HCEC 1CT (cell line): ENCODE measurements around the gene TTYH3.

ENCODE experiments used
- DNase-seq: peaks from one replicate; pipeline ENCODE4 v3.0.0-alpha.2; 2017

TTYH3 gene

DNA sequence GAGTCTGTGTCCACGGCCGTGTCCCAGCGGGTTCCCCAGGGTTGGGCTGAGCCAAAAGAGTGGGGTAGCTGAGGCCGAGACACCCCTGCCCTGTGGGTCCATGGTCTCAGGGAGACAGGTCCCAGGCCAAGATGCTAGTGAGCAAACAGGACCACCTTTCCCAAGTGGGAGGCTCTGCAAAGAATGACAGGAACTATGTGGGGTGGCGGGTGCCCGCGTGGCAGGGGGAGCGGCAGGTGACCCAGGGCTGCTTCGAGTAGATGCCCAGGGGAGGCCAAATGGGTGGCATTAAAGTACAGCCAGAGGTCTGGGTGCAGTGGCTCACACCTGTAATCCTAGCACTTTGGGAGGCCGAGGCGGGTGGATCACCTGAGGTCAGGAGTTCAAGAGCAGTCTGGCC, 18.2 kb downstream of the TTYH3 start:
- DNase-seq = no peak

GRCh38 chr7:2650451-2650850, 18.7 kb downstream of the TTYH3 start:
- DNase-seq = no peak

GRCh38 chr7:2651336-2651735, 19.6 kb downstream of the TTYH3 start:
- DNase-seq = peak; percentile 38

- DNase-seq = no peak
Measured at GRCh38 chr7:2651847-2652735, 20.3 kb downstream of the TTYH3 start.

- DNase-seq = no peak
Measured at GRCh38 chr7:2652736-2653060, 20.9 kb downstream of the TTYH3 start.

DNA sequence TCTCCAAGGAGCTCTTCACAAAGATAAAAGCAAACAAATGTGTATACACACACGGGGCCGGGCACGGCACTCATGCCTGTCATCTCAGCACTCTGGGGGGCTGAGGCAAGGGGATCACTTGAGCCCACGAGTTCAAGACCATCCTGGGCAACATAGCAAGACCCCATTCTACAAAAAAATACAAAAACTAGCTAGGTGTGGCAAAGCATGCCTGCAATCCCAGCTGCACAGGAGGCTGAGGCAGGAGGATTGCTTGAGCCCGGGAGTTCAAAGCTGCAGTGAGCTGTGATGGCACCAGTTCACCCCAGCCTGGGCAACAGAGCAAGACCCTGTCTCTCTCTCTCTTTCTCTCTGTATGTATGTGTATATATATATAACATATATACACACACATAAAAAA, 22.3 kb downstream of the TTYH3 start:
- DNase-seq = no peak

GRCh38 chr7:2655870-2656614, 24.3 kb downstream of the TTYH3 start:
- no peak for DNase-seq

DNA sequence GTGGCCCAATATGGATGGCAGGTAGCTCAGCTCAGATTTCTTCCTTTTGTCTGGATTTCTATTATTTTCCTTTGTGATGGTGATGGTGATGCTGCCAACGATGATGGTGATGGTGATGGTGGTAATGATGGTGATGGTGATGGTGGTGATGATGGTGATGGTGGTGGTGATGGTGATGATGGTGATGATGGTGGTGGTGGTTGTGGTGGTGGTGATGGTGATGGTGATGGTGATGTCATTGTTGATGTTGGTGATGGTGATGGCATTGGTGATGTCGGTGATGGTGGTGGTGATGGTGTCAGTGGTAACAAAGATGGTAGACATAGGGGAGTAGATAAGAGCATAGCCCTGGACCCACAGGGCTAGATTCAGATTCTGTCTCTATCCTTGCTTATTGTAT, 25.4 kb downstream of the TTYH3 start:
- no peak for DNase-seq

DNA sequence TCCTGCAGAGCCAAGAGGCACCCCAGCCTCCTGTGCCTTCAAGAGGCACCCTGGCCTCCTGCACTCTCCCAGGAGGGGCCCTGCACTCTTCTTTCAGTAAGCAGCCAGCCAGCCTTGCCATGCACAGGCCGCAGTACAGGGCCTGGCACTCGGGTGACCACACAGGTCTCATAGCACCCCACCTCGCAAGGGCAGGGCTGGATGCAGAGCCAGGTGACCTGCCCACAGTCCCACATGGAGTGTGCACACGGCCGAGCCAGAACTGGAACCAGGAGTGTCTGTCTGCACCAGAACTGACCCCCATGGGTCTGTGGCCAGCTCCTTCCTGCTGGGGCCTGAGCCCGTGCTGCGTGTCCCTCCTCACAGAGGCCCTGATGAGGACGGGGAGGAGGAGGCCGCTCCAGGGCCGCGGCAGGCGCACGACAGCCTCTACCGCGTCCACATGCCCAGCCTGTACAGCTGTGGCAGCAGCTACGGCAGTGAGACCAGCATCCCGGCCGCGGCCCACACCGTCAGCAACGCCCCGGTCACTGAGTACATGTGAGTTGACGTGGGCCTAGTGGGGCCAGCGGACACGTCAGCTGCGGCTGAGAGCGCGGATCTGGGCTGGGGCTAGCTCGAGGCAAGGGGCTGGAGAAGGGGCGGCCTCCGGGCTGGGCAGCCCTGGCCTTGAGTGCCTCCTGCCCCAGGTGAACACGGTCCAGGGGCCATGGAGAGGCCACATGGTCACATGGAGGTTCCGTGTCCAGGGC, 26.3 kb downstream of the TTYH3 start:
- no peak for DNase-seq

GRCh38 chr7:2658941-2659340, 27.2 kb downstream of the TTYH3 start:
- DNase-seq = no peak

- no peak for DNase-seq
Measured at GRCh38 chr7:2659556-2660358, 28.0 kb downstream of the TTYH3 start.

DNA sequence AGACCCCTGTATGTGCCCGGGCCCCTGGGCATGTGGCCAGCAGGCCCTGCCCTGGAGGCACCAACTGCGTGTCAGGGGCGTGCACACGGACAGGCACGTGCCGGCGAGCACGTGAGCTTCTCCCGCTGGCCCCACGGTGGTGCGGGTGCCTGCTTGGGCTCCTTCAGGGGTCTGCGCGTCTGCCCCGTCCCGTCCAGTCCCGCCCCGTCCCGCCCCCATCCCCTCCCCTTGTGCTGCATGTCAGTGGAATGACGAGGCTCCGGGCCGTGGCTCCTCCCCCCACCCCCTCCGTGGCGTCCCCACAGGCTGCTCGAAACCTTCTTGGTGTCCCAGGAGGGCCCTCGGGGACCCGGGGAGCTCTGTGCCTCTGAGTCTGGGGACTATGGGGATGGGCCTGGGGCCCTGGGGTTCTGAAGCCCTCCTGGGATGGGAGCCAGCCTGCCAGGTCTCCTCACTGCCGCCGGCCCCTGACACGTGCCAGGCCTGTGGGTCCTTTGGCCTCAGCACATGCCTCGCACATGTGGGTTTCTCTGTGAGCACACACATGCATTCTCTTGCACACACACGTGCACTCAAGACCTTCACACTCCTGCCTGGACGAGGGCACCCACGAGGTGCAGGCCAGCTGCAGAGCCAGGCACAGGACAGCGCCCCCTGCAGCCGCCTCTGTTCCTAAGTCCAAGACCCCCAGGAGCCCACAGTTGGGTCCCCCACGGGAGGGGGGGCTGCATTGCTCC, 28.7 kb downstream of the TTYH3 start:
- no peak for DNase-seq

GRCh38 chr7:2661096-2661449, 29.3 kb downstream of the TTYH3 start:
- DNase-seq = no peak

DNA sequence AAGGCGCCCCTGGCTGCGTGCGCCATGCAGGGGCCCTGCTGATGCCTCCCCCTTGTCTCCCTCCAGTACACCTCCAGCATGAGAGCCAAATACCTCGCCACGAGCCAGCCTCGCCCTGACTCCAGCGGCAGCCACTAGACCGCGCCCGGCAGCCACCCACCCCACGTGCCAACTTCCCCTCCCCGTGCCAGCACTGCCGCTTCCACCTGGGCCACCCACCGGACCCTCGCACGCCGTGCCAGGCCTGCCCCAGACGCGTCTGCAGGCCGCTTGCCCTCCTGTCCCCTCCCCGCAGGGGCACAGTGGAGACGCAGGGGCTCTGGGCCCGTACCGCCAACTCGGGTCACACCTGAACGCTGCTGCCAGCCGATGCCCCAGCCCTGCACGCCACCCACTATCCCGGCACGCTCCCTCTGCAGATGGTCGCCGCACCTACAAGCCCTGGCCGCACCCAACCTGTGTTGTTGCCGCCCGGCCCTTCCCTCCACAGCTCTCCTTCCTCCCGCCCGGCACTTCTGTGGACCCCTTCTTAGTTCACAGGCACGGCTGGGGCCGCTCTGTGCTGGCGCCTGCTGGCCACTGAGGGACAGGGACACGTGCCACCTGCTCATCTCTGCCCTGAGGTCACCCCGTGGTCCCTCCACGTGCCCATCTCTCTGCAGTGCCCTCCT, 30.0 kb downstream of the TTYH3 start:
- no peak for DNase-seq

GRCh38 chr7:2662273-2663120, 30.7 kb downstream of the TTYH3 start:
- no peak for DNase-seq

DNA sequence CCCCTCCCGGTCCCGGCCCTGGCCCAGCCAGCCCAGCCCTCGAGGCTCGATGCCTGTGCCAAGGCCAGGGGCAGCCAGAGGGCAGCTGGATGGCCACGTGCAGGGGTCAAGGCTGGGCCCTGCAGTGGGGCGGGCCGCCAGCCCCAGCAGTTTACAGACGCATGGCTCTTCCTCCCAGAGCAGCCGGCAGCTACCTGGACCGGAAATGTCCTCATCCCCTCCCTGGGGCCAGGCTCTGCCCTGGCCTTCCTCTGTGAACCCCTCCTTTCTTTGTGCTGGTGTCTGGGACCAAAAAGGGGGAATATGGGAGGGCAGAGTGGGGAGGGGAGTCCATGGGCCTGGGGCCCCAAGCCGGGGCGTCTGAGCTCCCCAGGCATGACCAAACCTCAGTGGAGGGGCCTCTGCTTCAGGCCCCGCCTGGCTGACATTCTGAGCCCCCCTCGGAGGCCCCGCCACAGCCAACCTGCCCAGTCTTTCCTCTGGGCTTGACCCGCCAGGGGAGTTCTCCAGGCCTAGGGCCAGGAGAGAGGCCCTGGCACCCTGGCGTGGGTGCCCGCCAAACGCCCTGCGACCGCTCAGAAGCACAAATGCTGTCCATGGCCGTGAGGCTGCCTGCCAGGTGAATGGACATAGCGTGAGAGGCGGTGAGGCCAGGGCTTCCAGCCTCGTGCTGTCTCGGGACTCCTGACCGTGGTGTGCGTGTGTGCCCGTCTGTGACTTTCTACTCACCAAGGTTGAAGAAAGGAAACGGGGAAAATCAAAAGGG, 31.5 kb downstream of the TTYH3 start:
- no peak for DNase-seq

DNA sequence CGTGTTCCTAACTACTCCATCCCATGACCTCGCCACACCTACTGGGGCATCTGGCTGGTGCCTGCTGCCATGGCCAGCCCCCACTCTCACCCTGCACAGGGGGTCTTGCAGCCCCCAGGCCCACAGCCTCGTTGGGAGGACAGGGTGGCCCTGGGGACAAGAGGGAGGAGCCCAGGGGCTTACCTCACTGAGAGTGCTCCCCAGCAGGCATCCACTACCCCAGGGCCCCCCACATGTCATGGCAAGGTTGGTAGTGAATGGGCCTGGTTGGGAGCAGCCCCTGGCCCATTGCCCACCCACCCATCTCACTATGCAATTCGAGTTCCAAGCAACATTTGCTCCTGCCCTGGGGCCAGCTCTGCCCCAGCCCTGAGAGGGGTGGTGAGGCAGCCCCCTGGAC, 32.2 kb downstream of the TTYH3 start:
- DNase-seq = no peak

DNA sequence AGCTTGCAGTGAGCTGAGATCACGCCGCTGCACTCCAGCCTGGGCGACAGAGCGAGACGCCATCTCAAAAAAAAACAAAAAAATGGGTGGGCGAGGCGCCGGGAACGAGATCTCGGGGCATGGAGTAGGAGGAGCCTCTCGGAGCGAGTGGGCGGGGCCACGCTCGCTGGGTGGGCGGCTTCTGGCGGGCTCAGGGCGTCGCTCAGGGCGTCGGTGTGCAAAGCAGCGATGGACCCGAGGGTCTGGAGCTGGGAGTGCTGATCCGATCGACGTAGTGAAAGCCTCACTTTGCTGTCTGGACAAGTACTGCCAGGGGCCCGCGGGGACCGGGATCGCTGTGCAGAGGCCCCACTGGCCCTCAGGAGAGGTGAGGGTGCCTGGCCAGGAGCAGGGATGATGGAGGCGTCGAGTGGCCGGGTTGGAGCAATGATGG, 33.6 kb downstream of the TTYH3 start:
- DNase-seq = no peak

DNA sequence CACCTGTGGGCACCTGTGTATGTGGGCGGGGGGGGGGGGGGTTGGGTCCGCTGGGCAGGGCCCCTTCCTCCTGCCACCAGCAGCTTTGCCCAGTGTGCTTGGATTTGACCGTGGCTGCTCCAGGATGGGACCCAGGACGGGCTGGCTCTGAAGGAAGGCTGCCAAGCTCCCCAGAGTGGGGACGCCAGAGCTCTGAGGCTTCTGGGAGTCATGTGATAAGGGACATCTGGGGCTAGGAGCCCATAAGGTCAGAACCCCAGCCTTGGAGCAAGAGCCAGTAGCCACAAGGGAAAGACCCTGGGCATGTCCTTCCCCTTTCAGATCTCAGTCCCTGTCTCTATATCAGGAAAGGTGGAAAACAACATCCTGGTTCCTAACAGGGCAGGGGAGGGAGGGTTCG, 34.4 kb downstream of the TTYH3 start:
- DNase-seq = no peak
